SH-SY5Y (cell line): ENCODE results near the gene TMEM18.

ENCODE experiments used
- GATA2 ChIP-seq: IDR thresholded peaks from 2 replicates; pipeline ENCODE4 v1.6.1; 2011; ENCODE audit warnings: mild to moderate bottlenecking, low read depth, low read length
- GATA3 ChIP-seq: IDR thresholded peaks from 2 replicates; pipeline ENCODE4 v1.6.1; 2011; ENCODE audit warnings: low read depth, mild to moderate bottlenecking, low read length, moderate library complexity

TMEM18 gene

GRCh38 chr2:641164-641871 is 35.9 kb downstream of the TMEM18 start:
- TF ChIP-seq GATA2: no peak
- no peak for TF ChIP-seq GATA3

DNA sequence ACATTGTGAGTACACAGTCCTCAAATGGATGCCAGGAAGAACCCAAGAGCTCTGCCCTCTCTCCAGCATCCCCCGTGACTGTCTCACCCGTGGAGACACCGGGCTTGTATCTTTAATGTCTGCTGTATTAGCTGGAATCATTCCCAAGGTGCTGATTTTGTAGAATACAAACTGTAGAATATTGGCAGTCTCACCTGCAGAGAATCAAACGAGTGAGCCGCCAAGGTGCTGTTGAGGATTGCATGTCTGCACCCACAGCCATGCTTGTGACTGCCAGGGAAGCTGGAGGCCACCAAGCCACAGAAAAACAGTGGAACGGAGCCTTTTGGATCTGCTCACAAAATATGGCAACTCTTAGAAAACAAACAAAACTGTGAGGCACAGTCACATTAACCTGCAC is 37.5 kb downstream of the TMEM18 start:
- TF ChIP-seq GATA2 (no peak), GATA3 (no peak)

DNA sequence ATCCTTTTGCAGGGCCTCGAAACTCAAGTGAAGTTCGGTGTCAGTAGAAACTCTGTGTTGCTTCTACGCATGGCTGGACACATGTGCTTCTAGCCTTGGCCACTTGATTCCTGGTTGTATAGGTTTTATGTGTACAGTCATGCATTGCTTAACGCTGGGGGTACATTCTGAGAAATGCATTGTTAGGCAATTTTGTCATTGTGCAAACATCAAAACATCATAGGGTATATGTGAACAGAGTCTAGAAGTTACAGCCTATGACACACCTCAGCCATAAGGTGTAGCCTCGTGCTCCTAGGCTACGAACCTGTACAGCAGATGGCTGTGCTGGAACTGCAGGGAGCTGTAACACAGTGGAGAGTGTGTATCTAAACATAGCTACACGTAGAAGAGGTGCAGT is 39.4 kb downstream of the TMEM18 start:
- TF ChIP-seq GATA2 (no peak), GATA3 (no peak)

GRCh38 chr2:637406-637776 is 39.8 kb downstream of the TMEM18 start:
- TF ChIP-seq GATA3 (no peak), GATA2 (no peak)

GRCh38 chr2:636641-637405 is 40.4 kb downstream of the TMEM18 start:
- no peak for TF ChIP-seq GATA3

DNA sequence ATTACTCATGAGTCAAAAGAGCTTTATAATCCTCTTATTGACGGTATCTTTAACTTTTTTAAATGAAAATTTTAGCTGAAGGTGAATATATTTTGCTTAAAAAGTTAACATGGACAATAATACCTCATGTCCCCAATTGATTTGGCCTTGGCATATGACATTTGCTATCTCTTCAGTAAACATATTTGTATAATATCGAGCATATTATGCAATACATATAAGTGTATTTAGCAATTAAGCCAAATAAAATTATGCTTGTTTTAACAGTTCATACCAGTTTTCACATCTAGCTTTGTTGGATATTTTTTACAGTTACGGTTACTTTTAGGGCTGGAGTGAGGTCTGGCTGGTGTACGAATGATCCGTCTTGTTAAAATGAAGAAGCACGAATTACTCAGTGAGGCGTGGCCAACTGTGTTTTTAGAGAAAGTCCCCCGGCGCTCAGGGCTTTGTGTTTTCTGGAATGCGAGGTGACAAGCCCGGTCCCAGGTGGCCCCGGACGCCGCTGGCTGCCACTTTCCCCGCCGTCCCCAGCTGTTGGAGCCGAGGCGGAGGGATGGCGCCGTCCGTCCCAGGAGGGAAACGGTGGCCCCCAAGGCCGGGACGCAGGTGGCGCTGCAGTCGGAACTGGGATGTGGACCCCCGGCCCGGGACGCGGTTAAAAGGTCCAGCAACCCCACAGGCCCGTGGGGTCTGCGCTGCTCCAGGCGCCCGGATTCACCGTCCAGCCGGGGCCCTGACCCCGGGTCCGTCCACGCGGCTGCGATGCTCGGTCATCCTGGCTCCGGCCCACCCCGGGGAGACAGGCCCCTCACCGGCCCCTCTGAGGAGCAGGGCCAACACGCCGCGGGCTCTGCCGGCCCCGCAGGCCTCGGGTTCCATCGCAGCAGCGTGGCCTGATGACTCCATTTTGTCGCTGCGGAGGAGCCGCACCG is 41.3 kb downstream of the TMEM18 start:
- TF ChIP-seq GATA3: no peak
- TF ChIP-seq GATA2: no peak

DNA sequence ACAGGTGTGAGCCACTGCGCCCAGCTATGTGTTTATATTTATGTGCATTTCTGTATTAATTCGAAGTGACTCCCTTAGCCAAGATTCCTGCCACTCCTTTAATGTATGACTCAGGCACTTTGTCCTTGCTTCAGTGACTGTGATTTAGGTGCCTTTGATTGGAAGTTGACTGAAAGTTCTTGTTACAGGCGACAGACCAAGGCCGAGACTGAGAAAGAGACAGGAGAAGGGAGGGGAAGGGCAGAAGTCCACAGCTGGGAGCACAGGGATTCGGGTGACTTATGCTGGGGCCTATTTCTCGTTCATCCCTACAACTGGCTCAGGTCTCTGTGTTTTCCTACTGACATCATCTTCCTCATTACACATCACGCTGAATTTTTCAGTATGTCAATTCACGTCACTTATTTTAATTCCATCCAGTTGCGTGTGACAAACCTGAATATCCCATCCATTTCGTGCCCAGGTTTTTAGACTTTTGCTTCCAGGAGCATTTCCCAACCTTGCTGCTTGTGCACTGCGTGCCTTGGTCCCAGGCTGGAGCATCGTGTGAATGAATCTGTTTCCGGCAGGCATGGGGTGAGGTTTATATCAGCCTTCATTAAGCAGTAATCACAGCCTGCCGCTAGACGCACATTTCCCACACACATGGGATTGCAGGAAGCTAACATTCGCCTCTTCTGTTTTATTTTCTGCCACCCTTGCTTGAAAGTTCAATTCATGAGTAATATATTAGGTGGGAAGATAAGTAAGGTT is 42.4 kb downstream of the TMEM18 start:
- no peak for TF ChIP-seq GATA3
- no peak for TF ChIP-seq GATA2

- TF ChIP-seq GATA2 (no peak), GATA3 (no peak)
Observed at GRCh38 chr2:634041-634440, 43.2 kb downstream of the TMEM18 start.

DNA sequence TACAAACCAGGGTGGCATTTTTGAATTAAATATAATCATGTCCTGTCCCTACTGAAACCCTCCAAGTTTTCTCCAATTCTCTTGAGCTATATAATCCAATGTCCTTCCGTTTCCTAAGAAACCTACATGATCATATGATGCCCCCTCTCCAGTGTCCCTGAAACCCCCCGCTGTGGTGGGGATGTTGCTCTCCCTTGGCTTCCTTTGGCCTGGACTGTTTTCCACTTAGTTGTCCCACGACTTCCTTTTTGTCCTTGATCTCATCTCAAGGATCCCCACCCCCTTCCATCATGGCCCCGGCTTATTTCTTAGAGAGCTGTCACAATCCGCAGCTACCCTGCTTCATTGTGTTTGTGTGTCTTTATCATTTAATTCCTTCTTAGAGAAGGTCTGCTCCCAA is 43.8 kb downstream of the TMEM18 start:
- TF ChIP-seq GATA3 (no peak), GATA2 (no peak)

DNA sequence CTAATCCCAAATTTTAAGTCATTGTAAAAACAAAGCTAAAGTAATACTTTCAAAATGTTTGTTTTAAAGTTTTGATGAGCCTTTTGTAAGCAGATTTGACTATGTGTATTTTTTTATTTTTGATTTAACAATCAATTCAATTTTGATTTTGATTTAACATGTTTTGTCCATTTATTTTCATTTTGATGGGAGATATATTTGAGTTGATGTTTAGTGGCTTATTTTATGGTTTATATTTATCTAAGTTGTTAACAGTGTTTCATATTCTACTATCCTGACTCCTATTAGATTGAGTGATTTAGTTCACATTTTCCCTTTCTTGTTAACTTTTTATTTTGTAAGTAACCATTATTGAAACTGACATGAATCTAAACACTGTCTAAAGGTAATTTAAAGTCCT is 44.7 kb downstream of the TMEM18 start:
- TF ChIP-seq GATA3: no peak
- TF ChIP-seq GATA2: no peak

GRCh38 chr2:631741-632140 is 45.5 kb downstream of the TMEM18 start:
- no peak for TF ChIP-seq GATA3
- no peak for TF ChIP-seq GATA2

GRCh38 chr2:630451-631320 is 46.5 kb downstream of the TMEM18 start:
- no peak for TF ChIP-seq GATA2
- no peak for TF ChIP-seq GATA3

GRCh38 chr2:629961-630360 is 47.2 kb downstream of the TMEM18 start:
- TF ChIP-seq GATA3 (no peak), GATA2 (no peak)

DNA sequence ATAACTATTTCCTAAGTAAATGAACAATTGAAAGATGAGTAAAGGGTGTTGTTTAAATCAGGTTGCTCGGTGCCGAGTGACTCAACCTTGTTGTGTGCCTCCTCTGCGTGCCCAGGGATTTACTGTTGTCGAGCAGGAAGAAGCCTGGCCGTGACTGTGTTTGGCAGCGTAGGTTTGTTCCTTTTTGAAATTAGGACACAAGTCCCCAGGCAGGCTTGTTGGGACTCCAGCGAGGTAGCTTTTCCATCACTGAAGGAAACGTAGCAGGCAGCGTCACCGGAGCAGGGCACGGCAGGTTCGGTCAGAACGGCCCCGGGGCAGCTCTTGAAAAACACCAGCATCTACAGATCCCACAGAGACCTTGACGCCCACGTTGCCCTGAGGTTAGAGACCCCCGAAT is 48.6 kb downstream of the TMEM18 start:
- TF ChIP-seq GATA2 (no peak), GATA3 (no peak)
